Measurements from ENCODE around the gene CHAF1B. TPM values are rescaled to one million over a fixed set of nuclear protein-coding genes. Genes with fewer than 3 reads are reported as not detected.
A peak's percentile ranks its signal among the peaks of the same experiment; 100 is the strongest.

Gene CHAF1B
- total RNA-seq, 1 donor from 2014 or later = 3.6 TPM

GRCh38 chr21:36424592-36424991 lies 39.4 kb downstream of the CHAF1B start:
- Histone ChIP-seq H3K4me3 (ENCODE audit: low read depth, low read length) (no peak overlapping the region), H3K36me3 (ENCODE audit: control insufficient read depth, insufficient read depth, low read length) (no peaks in the 10 kb centered on the region), H3K27me3 (ENCODE audit: control insufficient read depth, insufficient read depth, low read length) (no peaks in the 10 kb centered on the region)
- TF ChIP-seq CTCF (IDR thresholded peaks at IDR 0.05; ENCODE audit: insufficient read depth, low read length, poor library complexity, severe bottlenecking) = no peak
- no peak for DNase-seq (ENCODE audit: low read depth)

- DNase-seq (ENCODE audit: low read depth) = no peak
- H3K4me3 ChIP-seq (ENCODE audit: low read depth, low read length) = no peak overlapping the region
- TF ChIP-seq CTCF (IDR thresholded peaks at IDR 0.05; ENCODE audit: insufficient read depth, low read length, poor library complexity, severe bottlenecking) = no peak
Observed at GRCh38 chr21:36425286-36425685, 40.1 kb downstream of the CHAF1B start.

GRCh38 chr21:36427502-36427901 lies 42.3 kb downstream of the CHAF1B start:
- Histone ChIP-seq H3K36me3 (ENCODE audit: control insufficient read depth, insufficient read depth, low read length) (no peaks in the 10 kb centered on the region), H3K4me3 (ENCODE audit: low read depth, low read length) (no peak overlapping the region), H3K27me3 (ENCODE audit: control insufficient read depth, insufficient read depth, low read length) (no peaks in the 10 kb centered on the region)
- no peak for DNase-seq (ENCODE audit: low read depth)
- no peak for TF ChIP-seq CTCF (IDR thresholded peaks at IDR 0.05; ENCODE audit: insufficient read depth, low read length, poor library complexity, severe bottlenecking)

More at GRCh38 chr21:36425286-36425685, 40.1 kb downstream of the CHAF1B start:
- Histone ChIP-seq H3K27me3 (ENCODE audit: control insufficient read depth, insufficient read depth, low read length) (no peaks in the 10 kb centered on the region), H3K36me3 (ENCODE audit: control insufficient read depth, insufficient read depth, low read length) (no peaks in the 10 kb centered on the region)

- peak; percentile 61 for DNase-seq (ENCODE audit: low read depth)
Observed at GRCh38 chr21:36428761-36429432, 43.7 kb downstream of the CHAF1B start.

GRCh38 chr21:36429947-36430546 lies 44.9 kb downstream of the CHAF1B start:
- DNase-seq (ENCODE audit: low read depth) = peak; percentile 99
- no peaks in the 10 kb centered on the region for H3K36me3 ChIP-seq (ENCODE audit: control insufficient read depth, insufficient read depth, low read length)
- H3K27me3 ChIP-seq (ENCODE audit: control insufficient read depth, insufficient read depth, low read length) = no peaks in the 10 kb centered on the region
- H3K4me3 ChIP-seq (ENCODE audit: low read depth, low read length) = peak overlapping the region; percentile 39
- peak; percentile 7 for TF ChIP-seq CTCF (IDR thresholded peaks at IDR 0.05; ENCODE audit: insufficient read depth, low read length, poor library complexity, severe bottlenecking)

More at GRCh38 chr21:36428761-36429432, 43.7 kb downstream of the CHAF1B start:
- TF ChIP-seq CTCF (IDR thresholded peaks at IDR 0.05; ENCODE audit: insufficient read depth, low read length, poor library complexity, severe bottlenecking) = no peak
- Histone ChIP-seq H3K27me3 (ENCODE audit: control insufficient read depth, insufficient read depth, low read length) (no peaks in the 10 kb centered on the region), H3K36me3 (ENCODE audit: control insufficient read depth, insufficient read depth, low read length) (no peaks in the 10 kb centered on the region), H3K4me3 (ENCODE audit: low read depth, low read length) (no peak overlapping the region)
